Aorta (tissue), 5 donors: Measurements from ENCODE around the gene SHFL. TPM values are rescaled to one million over a fixed set of nuclear protein-coding genes. Genes with fewer than 3 reads are reported as not detected.

Experiments
- ATAC-seq: fragments of 200-7000 bp; cut with Tn5 transposase; one replicate; pipeline ENCODE4 v1.9.1; 2022; ENCODE audit warnings: moderate library complexity; ENCODE audit not compliant: low FRiP score
- DNase-seq, 2 donors: peaks; one replicate each; pipeline ENCODE4 v3.0.0-alpha.2; 2020
- H3K27ac ChIP-seq, 2 donors: one replicate each; pipeline ENCODE4 v1.5.1; 2013; ENCODE audit warnings: low read length in 2 of 2, mild to moderate bottlenecking in 2 of 2, moderate library complexity in 2 of 2, control low read depth in 1 of 2, inconsistent platforms in 1 of 2, low read depth in 1 of 2
- H3K27me3 ChIP-seq, 2 donors: one replicate each; pipeline ENCODE4 v1.6.1; 2013; ENCODE audit warnings: control low read depth in 1 of 2, low read length in 1 of 2, mild to moderate bottlenecking in 1 of 2, moderate library complexity in 1 of 2; ENCODE audit not compliant: insufficient read depth in 2 of 2, control insufficient read depth in 1 of 2
- H3K36me3 ChIP-seq, 2 donors: one replicate each; pipeline ENCODE4 v1.6.1; 2013; ENCODE audit warnings: control low read depth in 1 of 2, low read length in 1 of 2, mild to moderate bottlenecking in 1 of 2; ENCODE audit not compliant: insufficient read depth in 2 of 2, control insufficient read depth in 1 of 2
- H3K4me1 ChIP-seq, 2 donors: one replicate each; pipeline ENCODE4 v1.6.1; 2013; ENCODE audit warnings: low read length in 2 of 2, control low read depth in 1 of 2, mild to moderate bottlenecking in 1 of 2, moderate library complexity in 1 of 2; ENCODE audit not compliant: insufficient read depth in 2 of 2, control insufficient read depth in 1 of 2
- H3K4me3 ChIP-seq, 2 donors: one replicate each; pipeline ENCODE4 v1.5.1; 2013; ENCODE audit warnings: low read length in 2 of 2, control low read depth in 1 of 2, mild to moderate bottlenecking in 1 of 2
- H3K9me3 ChIP-seq: one replicate; pipeline ENCODE4 v1.6.1; 2013; ENCODE audit warnings: mild to moderate bottlenecking, low read length; ENCODE audit not compliant: control insufficient read depth
- WGBS, 2 donors: extraction: QIAGEN DNeasy Blood & Tissue Kit; methylation state at CpG; one replicate each; pipeline ENCODE4 v1.1.7; 2013; 5-methylcytosine and 5-hydroxymethylcytosine counted together
- intact Hi-C, 2 donors: fragments of 100-400 bp; cut with DNase I; formaldehyde crosslinking; loops; one replicate each; pipeline versions ENCODE4 v1.14.2 to v1.15.0; 2022
- polyA plus RNA-seq, 2 donors: library from polyadenylated mRNA; stranded (reverse); fragments of 200-250 nt; gene quantifications; one replicate each; pipeline ENCODE4 v1.2.3, GENCODE V29; 2013
- total RNA-seq, 2 donors: library from RNA; stranded (reverse); fragmentation: NEBNext Ultra II Directional; extraction: Animal tissue kit (Norgen Biotek cat#: 25700); gene quantifications; one replicate each; pipeline ENCODE4 v1.2.1, GENCODE V29; 2021
- donor health status: healthy with polysubstance abuse.
- donor health status: Bipolar disorder and iron deficiency.
- donor health status: DM: no; HTN: no; CAD: no.
- donor health status: DM: no; HTN: no; CAD: no.
- donor health status: DM: yes; HTN: yes; CAD: no.

SHFL gene
- total and polyA plus RNA-seq, 4 donors: 20.3 to 70.2 (median 41.3) TPM

GRCh38 chr19:10052602-10053360 is 33.3 kb upstream of the SHFL start:
- Histone ChIP-seq H3K27ac (no peak overlapping the region), H3K4me3 (no peak overlapping the region), H3K4me1 (no peaks in the 10 kb centered on the region), H3K27me3 (no peaks in the 10 kb centered on the region), H3K9me3 (no peaks in the 10 kb centered on the region), H3K36me3 (no peaks in the 10 kb centered on the region)
- intact Hi-C loops: no loop called here
- ATAC-seq (peak; percentile 34), DNase-seq (no peak)
- 74 to 76% methylated on average over 20 to 21 of the region's 21 CpGs for WGBS, 2 donors

DNA sequence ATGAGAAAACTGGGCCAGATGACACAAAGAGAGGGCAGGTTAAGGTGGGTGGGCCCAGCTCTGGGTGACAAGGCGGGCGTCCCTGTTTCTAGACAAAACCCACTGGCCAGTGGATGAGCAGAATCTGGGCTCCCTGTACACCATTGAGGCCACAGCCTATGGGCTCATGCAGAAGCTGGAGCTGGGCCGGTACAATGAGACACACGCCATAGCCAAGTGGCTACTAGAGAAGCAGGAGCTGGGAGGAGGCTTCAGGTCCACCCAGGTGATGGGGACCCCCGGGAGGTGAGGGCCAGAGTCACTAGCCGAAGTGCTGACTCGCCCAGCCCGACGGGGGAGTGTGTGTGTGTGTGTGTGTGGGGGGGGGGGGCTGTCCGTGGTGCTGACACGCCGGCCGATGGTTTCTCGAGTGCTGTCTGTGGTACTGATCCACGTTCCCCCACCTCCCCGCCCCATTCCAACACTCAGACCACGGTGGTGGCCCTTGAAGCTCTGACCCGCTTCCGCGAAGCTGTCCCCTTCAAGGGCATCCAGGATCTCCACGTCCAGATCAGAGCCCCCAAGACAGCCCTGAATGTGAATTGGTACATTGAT is 24.3 kb upstream of the SHFL start:
- 24 to 32% methylated on average over 12 to 21 of the region's 21 CpGs for WGBS, 2 donors
- no peak overlapping the region for H3K4me3 ChIP-seq
- no peaks in the 10 kb centered on the region for H3K9me3 ChIP-seq
- no peaks in the 10 kb centered on the region for H3K36me3 ChIP-seq
- H3K4me1 ChIP-seq: no peaks in the 10 kb centered on the region
- H3K27ac ChIP-seq: no peak overlapping the region
- no peak for DNase-seq
- intact Hi-C loops: no loop called here
- no peaks in the 10 kb centered on the region for H3K27me3 ChIP-seq
- ATAC-seq: no peak

- DNase-seq: no peak
- no peak overlapping the region for H3K4me3 ChIP-seq
- no peaks in the 10 kb centered on the region for H3K27me3 ChIP-seq
- ATAC-seq: no peak
- H3K36me3 ChIP-seq: no peaks in the 10 kb centered on the region
- H3K4me1 ChIP-seq: no peaks in the 10 kb centered on the region
- 50 to 60% methylated on average over 4 of the region's 4 CpGs for WGBS, 2 donors
- no peaks in the 10 kb centered on the region for H3K9me3 ChIP-seq
- intact Hi-C loops: no loop called here
- H3K27ac ChIP-seq: no peak overlapping the region
Measured at GRCh38 chr19:10068205-10068604, 17.9 kb upstream of the SHFL start.

GRCh38 chr19:10069046-10069445 is 17.1 kb upstream of the SHFL start:
- ATAC-seq (no peak), DNase-seq (no peak)
- intact Hi-C loops: no loop called here
- 66 to 67% methylated on average over 6 of the region's 6 CpGs for WGBS, 2 donors
- no peaks in the 10 kb centered on the region for H3K36me3 ChIP-seq
- no peak overlapping the region for H3K4me3 ChIP-seq
- H3K27ac ChIP-seq: no peak overlapping the region
- H3K27me3 ChIP-seq: no peaks in the 10 kb centered on the region
- no peaks in the 10 kb centered on the region for H3K4me1 ChIP-seq
- H3K9me3 ChIP-seq: peaks cover 3% of the 10 kb centered on the region

DNA sequence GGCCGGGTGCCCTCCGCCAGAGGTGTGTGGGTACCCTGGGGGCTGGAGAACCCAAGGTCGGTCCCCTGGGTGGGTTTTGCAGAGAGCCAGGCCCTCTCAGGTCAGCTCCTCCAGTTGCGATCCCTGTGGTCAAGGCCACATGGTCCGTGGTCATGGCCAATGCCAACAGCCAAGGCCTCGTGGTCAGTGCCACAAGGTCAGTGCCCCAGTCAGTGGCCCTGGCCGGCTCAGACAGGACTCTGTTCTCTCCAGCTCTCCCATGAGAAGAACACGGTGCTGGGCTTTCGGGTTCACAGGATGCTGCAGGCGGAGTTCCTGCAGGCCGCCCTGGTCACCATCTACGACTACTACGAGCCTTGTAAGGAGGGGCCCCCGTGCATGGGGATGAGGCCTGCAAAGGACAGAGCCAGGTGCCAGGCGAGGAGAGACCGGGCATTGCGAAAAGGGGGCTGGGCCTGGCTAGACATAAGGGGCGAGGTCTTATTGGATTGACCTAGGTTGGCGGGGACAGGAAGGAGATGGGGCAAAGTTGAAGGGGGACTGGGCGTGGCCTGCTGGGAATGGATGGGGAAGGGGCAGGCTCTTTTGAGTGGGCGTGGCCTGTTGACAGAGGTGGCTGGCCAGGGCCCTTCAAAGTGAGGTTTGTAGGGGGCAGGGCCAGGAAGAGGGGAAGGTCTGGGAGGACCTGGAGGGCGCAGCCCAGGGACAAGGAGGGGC is 15.2 kb upstream of the SHFL start:
- no peaks in the 10 kb centered on the region for H3K27me3 ChIP-seq
- H3K4me3 ChIP-seq: no peak overlapping the region
- no peaks in the 10 kb centered on the region for H3K36me3 ChIP-seq
- WGBS, 2 donors: 71 to 72% methylated on average over 22 of the region's 22 CpGs
- no peaks in the 10 kb centered on the region for H3K4me1 ChIP-seq
- no peak overlapping the region for H3K27ac ChIP-seq
- DNase-seq: no peak
- peaks cover 4% of the 10 kb centered on the region for H3K9me3 ChIP-seq
- peak; percentile 33 for ATAC-seq
- intact Hi-C loops: no loop called here

DNA sequence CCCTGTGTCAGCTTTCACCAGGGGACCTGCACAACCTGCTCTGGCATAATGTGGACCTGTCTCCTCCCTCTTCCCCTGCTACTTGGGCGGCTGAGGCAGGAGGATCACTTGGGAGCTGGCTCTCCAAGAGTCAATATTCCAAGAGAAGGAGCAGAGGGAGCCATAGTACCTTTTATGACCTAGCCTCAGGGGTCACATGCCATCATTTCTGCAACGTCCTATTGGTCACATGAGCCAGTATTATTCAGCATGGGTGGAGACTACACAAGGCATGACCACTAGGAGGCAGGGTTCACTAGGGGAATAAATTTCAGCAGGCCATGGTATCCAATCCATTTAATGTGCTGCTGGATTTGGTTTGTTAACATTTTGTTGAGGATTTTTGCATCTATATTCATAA is 12.0 kb upstream of the SHFL start:
- 59 to 61% methylated on average over 2 of the region's 2 CpGs for WGBS, 2 donors
- Histone ChIP-seq H3K27me3 (peaks cover 0 to 2% of the 10 kb centered on the region in 2 donors), H3K9me3 (peaks cover 4% of the 10 kb centered on the region), H3K4me3 (no peak overlapping the region), H3K27ac (no peak overlapping the region), H3K4me1 (no peaks in the 10 kb centered on the region), H3K36me3 (no peaks in the 10 kb centered on the region)
- DNase-seq: no peak
- intact Hi-C loops: no loop called here
- ATAC-seq: no peak

DNA sequence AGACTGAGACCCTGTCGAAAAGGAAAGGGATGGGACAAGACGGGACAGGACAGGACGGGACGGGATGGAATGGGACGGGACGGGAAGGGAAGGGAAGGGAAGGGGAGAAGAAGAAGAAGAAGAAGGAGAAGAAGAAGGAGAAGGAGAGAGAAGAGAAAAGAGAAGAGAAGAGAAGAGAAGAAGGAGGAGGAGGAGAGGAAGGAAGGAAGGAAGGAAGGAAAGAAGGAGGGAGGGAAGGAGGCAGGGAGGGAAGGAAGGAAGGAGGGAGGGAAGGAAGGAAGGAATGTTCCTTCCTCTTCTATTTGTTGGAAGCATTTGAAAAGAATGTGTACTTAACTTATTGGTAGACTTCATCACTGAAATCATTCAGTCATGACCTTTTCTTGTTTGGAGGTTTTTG is 9.6 kb upstream of the SHFL start:
- Histone ChIP-seq H3K4me1 (no peaks in the 10 kb centered on the region), H3K9me3 (peaks cover 4% of the 10 kb centered on the region), H3K36me3 (no peaks in the 10 kb centered on the region), H3K4me3 (no peak overlapping the region), H3K27me3 (peaks cover 0 to 2% of the 10 kb centered on the region in 2 donors), H3K27ac (no peak overlapping the region)
- DNase-seq (no peak), ATAC-seq (no peak)
- intact Hi-C loops: no loop called here
- 73 to 81% methylated on average over 6 of the region's 6 CpGs for WGBS, 2 donors

DNA sequence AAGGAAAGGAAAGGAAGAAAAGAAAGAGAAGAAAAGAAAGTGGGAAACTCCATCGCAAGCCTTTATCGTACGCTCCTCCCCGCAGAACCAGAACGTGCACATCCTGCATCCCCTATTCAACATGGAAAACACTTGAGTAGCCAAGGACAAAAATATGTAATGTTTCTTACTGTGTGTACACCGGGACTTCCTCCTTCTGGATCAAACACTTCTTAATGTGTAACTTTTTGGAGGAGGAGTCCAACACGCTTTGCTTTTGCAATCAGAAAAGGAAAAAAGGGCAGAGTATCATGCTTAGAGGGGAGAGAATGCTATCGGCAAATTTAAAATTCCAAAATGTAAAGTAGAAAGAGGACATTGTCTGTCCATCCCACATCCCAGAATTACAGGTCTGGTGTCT is 7.8 kb upstream of the SHFL start:
- H3K4me1 ChIP-seq: no peaks in the 10 kb centered on the region
- 77 to 80% methylated on average over 8 of the region's 8 CpGs for WGBS, 2 donors
- intact Hi-C loops: no loop called here
- no peaks in the 10 kb centered on the region for H3K36me3 ChIP-seq
- H3K9me3 ChIP-seq: peaks cover 4% of the 10 kb centered on the region
- H3K27me3 ChIP-seq: peaks cover 0 to 2% of the 10 kb centered on the region in 2 donors
- no peak overlapping the region for H3K27ac ChIP-seq
- DNase-seq (no peak), ATAC-seq (no peak)
- H3K4me3 ChIP-seq: no peak overlapping the region
